ENCODE measurements around the gene CFAP46.
"Not testable (repeated sequence)": the region's sequence is repeated elsewhere in the genome, so short reads cannot be mapped to it uniquely, and the experiment has no call there.

The CFAP46 gene

GRCh38 chr10:132848291-132848701 is 94.1 kb downstream of the CFAP46 start:
- no peak overlapping the region for H3K4me3 ChIP-seq (ENCODE audit: low read length)
- no peaks in the 10 kb centered on the region for H3K27me3 ChIP-seq (ENCODE audit: control insufficient read depth, insufficient read depth, low read length)
- no CpG with 5 or more reads among the region's 12 CpGs for WGBS (ENCODE audit: insufficient coverage, insufficient read length)
- DNase-seq (ENCODE audit: low read depth, low spot score): no peak
- no peaks in the 10 kb centered on the region for H3K36me3 ChIP-seq (ENCODE audit: control insufficient read depth, insufficient read depth, low read length)
- peaks cover 2% of the 10 kb centered on the region; the same call in 1 of the 2 replicates for H3K4me1 ChIP-seq (ENCODE audit: control insufficient read depth, insufficient read depth, low read length)
- H3K9me3 ChIP-seq (ENCODE audit: control insufficient read depth, insufficient read depth, low read length): no peaks in the 10 kb centered on the region
- no peak overlapping the region for H3K27ac ChIP-seq (ENCODE audit: low read length)

DNA sequence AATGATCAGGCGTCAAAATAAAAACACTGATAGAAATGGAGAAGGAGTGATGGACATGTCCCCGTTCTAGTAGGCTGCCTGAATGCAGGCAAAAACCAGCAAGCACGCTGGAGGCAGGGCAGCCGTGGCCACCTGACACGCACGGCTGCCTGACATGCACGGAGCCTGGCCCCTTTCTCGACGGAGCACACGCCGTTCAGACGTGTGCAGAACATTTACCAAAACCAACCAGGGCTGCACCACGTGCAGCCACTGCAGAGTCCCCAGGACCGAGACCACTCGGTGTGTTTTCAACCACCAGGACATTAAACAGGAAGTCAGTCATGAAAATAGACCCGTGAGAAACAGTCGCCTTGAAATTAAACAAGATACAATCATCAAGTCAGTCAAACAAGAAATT is 94.5 kb downstream of the CFAP46 start:
- H3K27ac ChIP-seq (ENCODE audit: low read length): no peak overlapping the region
- no peaks in the 10 kb centered on the region for H3K9me3 ChIP-seq (ENCODE audit: control insufficient read depth, insufficient read depth, low read length)
- no CpG with 5 or more reads among the region's 17 CpGs for WGBS (ENCODE audit: insufficient coverage, insufficient read length)
- no peak for DNase-seq (ENCODE audit: low read depth, low spot score)
- H3K4me1 ChIP-seq (ENCODE audit: control insufficient read depth, insufficient read depth, low read length): peaks cover 2% of the 10 kb centered on the region; the same call in 1 of the 2 replicates
- H3K36me3 ChIP-seq (ENCODE audit: control insufficient read depth, insufficient read depth, low read length): no peaks in the 10 kb centered on the region
- H3K4me3 ChIP-seq (ENCODE audit: low read length): no peak overlapping the region
- H3K27me3 ChIP-seq (ENCODE audit: control insufficient read depth, insufficient read depth, low read length): no peaks in the 10 kb centered on the region

DNA sequence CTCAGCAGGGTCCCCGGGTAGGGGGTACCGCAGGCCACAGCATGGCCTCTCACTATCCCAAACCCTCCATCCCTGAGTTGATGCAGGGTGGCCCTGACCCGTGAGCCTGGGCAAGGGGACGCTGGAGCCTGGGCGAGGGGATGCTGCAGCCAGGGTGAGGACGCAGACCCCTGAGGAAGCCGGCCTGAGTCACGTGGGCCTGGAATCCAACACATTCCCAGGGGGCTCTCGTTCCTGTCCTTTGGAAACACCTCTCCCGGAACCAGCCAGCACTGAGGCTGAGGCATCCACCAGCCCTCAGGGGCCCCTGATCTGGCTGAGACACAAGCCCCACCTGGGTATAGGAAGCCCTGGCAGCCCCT is 95.0 kb downstream of the CFAP46 start:
- Histone ChIP-seq H3K27ac (ENCODE audit: low read length) (no peak overlapping the region), H3K9me3 (ENCODE audit: control insufficient read depth, insufficient read depth, low read length) (no peaks in the 10 kb centered on the region), H3K27me3 (ENCODE audit: control insufficient read depth, insufficient read depth, low read length) (no peaks in the 10 kb centered on the region), H3K4me1 (ENCODE audit: control insufficient read depth, insufficient read depth, low read length) (peaks cover 2% of the 10 kb centered on the region; the same call in 1 of the 2 replicates), H3K4me3 (ENCODE audit: low read length) (no peak overlapping the region), H3K36me3 (ENCODE audit: control insufficient read depth, insufficient read depth, low read length) (no peaks in the 10 kb centered on the region)
- WGBS (ENCODE audit: insufficient coverage, insufficient read length): no CpG with 5 or more reads among the region's 10 CpGs
- no peak for DNase-seq (ENCODE audit: low read depth, low spot score)

GRCh38 chr10:132846631-132847415 is 95.5 kb downstream of the CFAP46 start:
- Histone ChIP-seq H3K9me3 (ENCODE audit: control insufficient read depth, insufficient read depth, low read length) (no peaks in the 10 kb centered on the region), H3K27ac (ENCODE audit: low read length) (no peak overlapping the region), H3K27me3 (ENCODE audit: control insufficient read depth, insufficient read depth, low read length) (no peaks in the 10 kb centered on the region), H3K4me3 (ENCODE audit: low read length) (no peak overlapping the region), H3K36me3 (ENCODE audit: control insufficient read depth, insufficient read depth, low read length) (no peaks in the 10 kb centered on the region), H3K4me1 (ENCODE audit: control insufficient read depth, insufficient read depth, low read length) (peaks cover 2% of the 10 kb centered on the region; the same call in 1 of the 2 replicates)
- DNase-seq (ENCODE audit: low read depth, low spot score): no peak
- no CpG with 5 or more reads among the region's 27 CpGs for WGBS (ENCODE audit: insufficient coverage, insufficient read length)

DNA sequence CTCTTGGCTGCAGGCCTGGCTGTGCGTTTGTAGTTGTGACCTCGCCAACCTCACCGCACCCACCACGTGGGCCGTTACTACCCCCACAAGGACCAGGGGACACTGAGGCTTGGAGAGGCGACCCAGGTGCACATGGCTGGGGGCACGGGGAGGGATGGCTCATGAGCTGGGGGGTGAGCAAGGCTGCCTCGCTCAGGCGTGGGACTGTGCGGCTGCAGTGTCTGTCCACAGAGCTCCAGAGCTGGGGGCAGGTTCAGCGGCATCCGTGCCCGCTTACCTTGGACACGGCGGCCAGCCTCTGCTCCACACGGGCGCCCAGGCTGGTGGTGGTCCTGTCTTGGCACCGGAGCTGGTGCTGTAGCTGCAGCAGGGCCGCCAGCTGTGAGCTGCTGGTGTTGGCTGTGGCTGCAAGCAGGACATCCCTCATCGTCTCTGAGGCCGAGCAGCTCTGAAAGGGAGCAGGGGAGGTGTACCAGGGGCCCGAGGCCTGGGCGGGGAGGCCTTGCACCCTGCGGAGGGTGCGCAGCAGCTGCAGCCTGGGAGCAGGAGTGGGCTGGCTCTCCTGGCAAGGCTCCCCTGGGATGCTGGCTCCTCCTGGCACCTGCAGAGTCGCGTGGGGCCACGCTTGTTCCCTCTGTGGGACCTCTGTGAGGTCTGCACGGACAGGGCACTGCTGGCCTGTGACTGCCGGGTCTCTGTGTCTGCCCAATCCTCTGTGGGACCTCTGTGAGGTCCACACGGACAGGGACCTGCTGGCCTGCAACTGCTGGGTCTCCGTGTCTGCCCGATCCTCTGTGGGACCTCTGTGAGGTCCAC is 96.4 kb downstream of the CFAP46 start:
- no peak for DNase-seq (ENCODE audit: low read depth, low spot score)
- Histone ChIP-seq H3K36me3 (ENCODE audit: control insufficient read depth, insufficient read depth, low read length) (no peaks in the 10 kb centered on the region), H3K9me3 (ENCODE audit: control insufficient read depth, insufficient read depth, low read length) (no peaks in the 10 kb centered on the region; the same call in 1 of the 2 replicates), H3K27ac (ENCODE audit: low read length) (no peak overlapping the region), H3K4me1 (ENCODE audit: control insufficient read depth, insufficient read depth, low read length) (peaks cover 2% of the 10 kb centered on the region; the same call in 1 of the 2 replicates), H3K4me3 (ENCODE audit: low read length) (no peak overlapping the region), H3K27me3 (ENCODE audit: control insufficient read depth, insufficient read depth, low read length) (no peaks in the 10 kb centered on the region)
- WGBS (ENCODE audit: insufficient coverage, insufficient read length): no CpG with 5 or more reads among the region's 33 CpGs

DNA sequence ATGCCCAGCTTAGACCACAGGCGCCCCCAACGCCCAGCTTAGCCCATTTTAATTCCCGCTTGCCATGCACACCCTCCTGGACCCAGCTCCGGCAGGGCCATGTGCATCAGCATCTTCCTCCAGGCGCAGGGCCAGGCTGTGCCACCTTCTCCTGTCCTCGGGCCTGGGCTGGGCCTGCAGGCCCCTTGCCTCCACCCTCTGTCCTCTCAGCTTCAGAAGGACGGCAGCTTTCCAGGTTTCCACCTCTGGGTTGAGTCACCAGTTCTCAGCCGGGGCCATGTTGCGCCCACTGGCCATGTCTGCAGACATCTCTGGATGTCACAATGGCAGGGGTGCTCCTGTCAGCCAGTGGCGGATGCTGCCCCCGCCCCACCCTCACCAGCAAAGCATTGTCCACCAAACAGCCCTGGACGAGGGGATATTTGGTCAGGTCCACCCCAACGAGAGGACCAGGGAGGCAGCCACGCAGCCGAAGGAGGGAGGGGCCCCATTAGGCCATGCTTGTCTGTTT is 97.3 kb downstream of the CFAP46 start:
- no peak overlapping the region for H3K4me3 ChIP-seq (ENCODE audit: low read length)
- H3K4me1 ChIP-seq (ENCODE audit: control insufficient read depth, insufficient read depth, low read length): peaks cover 2% of the 10 kb centered on the region; the same call in 1 of the 2 replicates
- no peak for DNase-seq (ENCODE audit: low read depth, low spot score)
- no CpG with 5 or more reads among the region's 15 CpGs for WGBS (ENCODE audit: insufficient coverage, insufficient read length)
- H3K9me3 ChIP-seq (ENCODE audit: control insufficient read depth, insufficient read depth, low read length): no peaks in the 10 kb centered on the region; the same call in 1 of the 2 replicates
- no peak overlapping the region for H3K27ac ChIP-seq (ENCODE audit: low read length)
- no peaks in the 10 kb centered on the region for H3K27me3 ChIP-seq (ENCODE audit: control insufficient read depth, insufficient read depth, low read length)
- no peaks in the 10 kb centered on the region for H3K36me3 ChIP-seq (ENCODE audit: control insufficient read depth, insufficient read depth, low read length)

- Histone ChIP-seq H3K27ac (ENCODE audit: low read length) (no peak overlapping the region), H3K4me1 (ENCODE audit: control insufficient read depth, insufficient read depth, low read length) (peaks cover 2% of the 10 kb centered on the region; the same call in 1 of the 2 replicates), H3K36me3 (ENCODE audit: control insufficient read depth, insufficient read depth, low read length) (no peaks in the 10 kb centered on the region), H3K9me3 (ENCODE audit: control insufficient read depth, insufficient read depth, low read length) (no peaks in the 10 kb centered on the region; the same call in 1 of the 2 replicates), H3K27me3 (ENCODE audit: control insufficient read depth, insufficient read depth, low read length) (no peaks in the 10 kb centered on the region), H3K4me3 (ENCODE audit: low read length) (no peak overlapping the region)
- WGBS (ENCODE audit: insufficient coverage, insufficient read length): no CpG with 5 or more reads among the region's 20 CpGs
- DNase-seq (ENCODE audit: low read depth, low spot score): no peak
Observed at GRCh38 chr10:132844069-132844809, 98.1 kb downstream of the CFAP46 start.

DNA sequence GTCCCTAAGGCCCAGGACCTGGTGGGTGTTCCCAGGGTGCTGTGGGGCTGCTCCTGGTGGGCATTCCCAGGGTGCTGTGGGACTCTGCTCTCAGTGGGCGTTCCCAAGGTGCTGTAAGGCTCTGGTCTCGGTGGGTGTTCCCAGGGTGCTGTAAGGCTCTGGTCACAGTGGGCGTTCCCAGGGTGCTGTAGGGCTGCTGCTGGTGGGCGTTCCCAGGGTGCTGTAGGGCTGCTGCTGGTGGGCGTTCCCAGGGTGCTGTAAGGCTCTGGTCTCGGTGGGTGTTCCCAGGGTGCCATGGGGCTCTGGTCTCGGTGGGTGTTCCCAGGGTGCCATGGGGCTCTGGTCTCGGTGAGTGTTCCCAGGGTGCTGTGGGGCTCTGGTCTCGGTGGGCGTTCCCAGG is 99.1 kb downstream of the CFAP46 start:
- H3K27me3 ChIP-seq (ENCODE audit: control insufficient read depth, insufficient read depth, low read length); H3K36me3 ChIP-seq (ENCODE audit: control insufficient read depth, insufficient read depth, low read length); H3K4me1 ChIP-seq (ENCODE audit: control insufficient read depth, insufficient read depth, low read length); H3K9me3 ChIP-seq (ENCODE audit: control insufficient read depth, insufficient read depth, low read length); H3K4me3 ChIP-seq (ENCODE audit: low read length); H3K27ac ChIP-seq (ENCODE audit: low read length); DNase-seq (ENCODE audit: low read depth, low spot score): not testable (repeated sequence)
- no CpG with 5 or more reads among the region's 10 CpGs for WGBS (ENCODE audit: insufficient coverage, insufficient read length)

GRCh38 chr10:132842397-132842796 is 100.0 kb downstream of the CFAP46 start:
- no CpG with 5 or more reads among the region's 3 CpGs for WGBS (ENCODE audit: insufficient coverage, insufficient read length)
- no peak overlapping the region for H3K27ac ChIP-seq (ENCODE audit: low read length)
- no peak for DNase-seq (ENCODE audit: low read depth, low spot score)
- no peaks in the 10 kb centered on the region for H3K4me1 ChIP-seq (ENCODE audit: control insufficient read depth, insufficient read depth, low read length)
- no peaks in the 10 kb centered on the region; the same call in 1 of the 2 replicates for H3K9me3 ChIP-seq (ENCODE audit: control insufficient read depth, insufficient read depth, low read length)
- no peaks in the 10 kb centered on the region for H3K36me3 ChIP-seq (ENCODE audit: control insufficient read depth, insufficient read depth, low read length)
- H3K4me3 ChIP-seq (ENCODE audit: low read length): no peak overlapping the region
- H3K27me3 ChIP-seq (ENCODE audit: control insufficient read depth, insufficient read depth, low read length): no peaks in the 10 kb centered on the region

GRCh38 chr10:132841615-132841975 is 100.8 kb downstream of the CFAP46 start:
- Histone ChIP-seq H3K4me1 (ENCODE audit: control insufficient read depth, insufficient read depth, low read length) (peaks cover 2% of the 10 kb centered on the region), H3K27ac (ENCODE audit: low read length) (no peak overlapping the region), H3K27me3 (ENCODE audit: control insufficient read depth, insufficient read depth, low read length) (no peaks in the 10 kb centered on the region), H3K36me3 (ENCODE audit: control insufficient read depth, insufficient read depth, low read length) (no peaks in the 10 kb centered on the region), H3K4me3 (ENCODE audit: low read length) (no peak overlapping the region), H3K9me3 (ENCODE audit: control insufficient read depth, insufficient read depth, low read length) (no peaks in the 10 kb centered on the region; the same call in 1 of the 2 replicates)
- no CpG with 5 or more reads among the region's 3 CpGs for WGBS (ENCODE audit: insufficient coverage, insufficient read length)
- DNase-seq (ENCODE audit: low read depth, low spot score): no peak

Data from iPS DF 6.9 (cell line).